Erythroblast (primary cell): ENCODE measurements around the gene FANCC.
"Not testable (repeated sequence)": the region's sequence is repeated elsewhere in the genome, so short reads cannot be mapped to it uniquely, and the experiment has no call there.

ENCODE experiments used
- DNase-seq, 2 experiments: peaks; one replicate each; lab custom pipeline; 2025; lab: John Stamatoyannopoulos, UW
- GATA1 ChIP-seq: IDR thresholded peaks from 2 replicates; pipeline ENCODE4 v1.6.1; 2011; ENCODE audit warnings: low read depth, mild to moderate bottlenecking, control low read depth, low read length, moderate library complexity
- POLR2A ChIP-seq: IDR thresholded peaks from 2 replicates; pipeline ENCODE4 v1.6.1; 2011; ENCODE audit warnings: mild to moderate bottlenecking, low read length

The FANCC gene

GRCh38 chr9:95316274-95316673 lies 1.2 kb downstream of the FANCC start:
- peak; percentile 22 to 26 for DNase-seq
- TF ChIP-seq POLR2A (no peak), GATA1 (no peak)

- TF ChIP-seq POLR2A: no peak
- TF ChIP-seq GATA1: no peak
- DNase-seq: no peak
These were observed 2.3 kb downstream of the FANCC start for GRCh38 chr9:95315108-95315746.

- peak; percentile 30 to 42 for DNase-seq
- TF ChIP-seq POLR2A: no peak
- no peak for TF ChIP-seq GATA1
These were observed 4.5 kb downstream of the FANCC start for GRCh38 chr9:95313010-95313498.

- no peak for DNase-seq
- TF ChIP-seq GATA1 (no peak), POLR2A (no peak)
These were observed 5.5 kb downstream of the FANCC start for GRCh38 chr9:95311961-95312360.

GRCh38 chr9:95307538-95307937 lies 10.0 kb downstream of the FANCC start:
- TF ChIP-seq GATA1 (no peak), POLR2A (no peak)
- DNase-seq: no peak

GRCh38 chr9:95306819-95307218 lies 10.7 kb downstream of the FANCC start:
- DNase-seq: no peak
- TF ChIP-seq GATA1: no peak
- TF ChIP-seq POLR2A: no peak

GRCh38 chr9:95305770-95306492 lies 11.6 kb downstream of the FANCC start:
- TF ChIP-seq POLR2A (no peak), GATA1 (no peak)
- no peak for DNase-seq

- TF ChIP-seq GATA1 (no peak), POLR2A (no peak)
These were observed 15.0 kb downstream of the FANCC start for GRCh38 chr9:95302479-95302878.

GRCh38 chr9:95297760-95298159 lies 19.7 kb downstream of the FANCC start:
- no peak for TF ChIP-seq GATA1
- no peak for TF ChIP-seq POLR2A
- no peak for DNase-seq

More at GRCh38 chr9:95302479-95302878, 15.0 kb downstream of the FANCC start:
- no peak for DNase-seq

GRCh38 chr9:95297316-95297715 lies 20.2 kb downstream of the FANCC start:
- TF ChIP-seq GATA1: no peak
- TF ChIP-seq POLR2A: no peak
- no peak for DNase-seq

GRCh38 chr9:95296761-95297160 lies 20.7 kb downstream of the FANCC start:
- no peak for DNase-seq
- TF ChIP-seq POLR2A (no peak), GATA1 (no peak)

- not testable (repeated sequence) for DNase-seq
These were observed 24.2 kb downstream of the FANCC start for GRCh38 chr9:95293296-95293695.

- DNase-seq: no peak
- TF ChIP-seq POLR2A (no peak), GATA1 (no peak)
These were observed 25.3 kb downstream of the FANCC start for GRCh38 chr9:95292226-95292625.

- no peak for DNase-seq
- TF ChIP-seq POLR2A (no peak), GATA1 (no peak)
These were observed 31.4 kb downstream of the FANCC start for GRCh38 chr9:95286151-95286550.

GRCh38 chr9:95285307-95285706 lies 32.2 kb downstream of the FANCC start:
- TF ChIP-seq GATA1 (no peak), POLR2A (no peak)
- DNase-seq: no peak
